ENCODE results near the gene B3GAT1.

The B3GAT1 gene

GRCh38 chr11:134409552-134410429, 2.3 kb downstream of the B3GAT1 start:
- DNase-seq (ENCODE audit: low spot score) = no peak

GRCh38 chr11:134407923-134408322, 4.1 kb downstream of the B3GAT1 start:
- no peak for DNase-seq (ENCODE audit: low spot score)

GRCh38 chr11:134407321-134407828, 4.7 kb downstream of the B3GAT1 start:
- peak; percentile 83 for DNase-seq (ENCODE audit: low spot score)

GRCh38 chr11:134406264-134407185, 5.5 kb downstream of the B3GAT1 start:
- DNase-seq (ENCODE audit: low spot score) = no peak

- DNase-seq (ENCODE audit: low spot score) = no peak
These were observed 6.2 kb downstream of the B3GAT1 start for GRCh38 chr11:134405841-134406240.

- DNase-seq (ENCODE audit: low spot score) = no peak
These were observed 6.6 kb downstream of the B3GAT1 start for GRCh38 chr11:134405436-134405835.

GRCh38 chr11:134404575-134405341, 7.3 kb downstream of the B3GAT1 start:
- DNase-seq (ENCODE audit: low spot score) = no peak

- no peak for DNase-seq (ENCODE audit: low spot score)
These were observed 9.1 kb downstream of the B3GAT1 start for GRCh38 chr11:134402910-134403309.

GRCh38 chr11:134401825-134402809, 9.9 kb downstream of the B3GAT1 start:
- DNase-seq (ENCODE audit: low spot score) = no peak

- DNase-seq (ENCODE audit: low spot score) = no peak
These were observed 12.0 kb downstream of the B3GAT1 start for GRCh38 chr11:134399996-134400395.

GRCh38 chr11:134399293-134399654, 12.8 kb downstream of the B3GAT1 start:
- no peak for DNase-seq (ENCODE audit: low spot score)

GRCh38 chr11:134398644-134399292, 13.3 kb downstream of the B3GAT1 start:
- no peak for DNase-seq (ENCODE audit: low spot score)

GRCh38 chr11:134398079-134398444, 14.0 kb downstream of the B3GAT1 start:
- no peak for DNase-seq (ENCODE audit: low spot score)

- no peak for DNase-seq (ENCODE audit: low spot score)
These were observed 14.6 kb downstream of the B3GAT1 start for GRCh38 chr11:134397304-134398078.

GRCh38 chr11:134395002-134395401, 17.0 kb downstream of the B3GAT1 start:
- no peak for DNase-seq (ENCODE audit: low spot score)

GRCh38 chr11:134394311-134394710, 17.7 kb downstream of the B3GAT1 start:
- no peak for DNase-seq (ENCODE audit: low spot score)

- DNase-seq (ENCODE audit: low spot score) = peak; percentile 78
These were observed 18.4 kb downstream of the B3GAT1 start for GRCh38 chr11:134393638-134394037.

- no peak for DNase-seq (ENCODE audit: low spot score)
These were observed 19.0 kb downstream of the B3GAT1 start for GRCh38 chr11:134392953-134393615.

GRCh38 chr11:134391656-134392055, 20.4 kb downstream of the B3GAT1 start:
- DNase-seq (ENCODE audit: low spot score) = no peak
